ENCODE data around the gene DNMBP.

GRCh38 chr10:100033766-100034418 is 24.1 kb upstream of the DNMBP start:
- TF ChIP-seq CTCF (conservative IDR thresholded peaks at IDR 0.05) (no peak), ZFX (IDR thresholded peaks at IDR 0.05) (no peak)
